ENCODE data around the gene SPATA9.

DNA sequence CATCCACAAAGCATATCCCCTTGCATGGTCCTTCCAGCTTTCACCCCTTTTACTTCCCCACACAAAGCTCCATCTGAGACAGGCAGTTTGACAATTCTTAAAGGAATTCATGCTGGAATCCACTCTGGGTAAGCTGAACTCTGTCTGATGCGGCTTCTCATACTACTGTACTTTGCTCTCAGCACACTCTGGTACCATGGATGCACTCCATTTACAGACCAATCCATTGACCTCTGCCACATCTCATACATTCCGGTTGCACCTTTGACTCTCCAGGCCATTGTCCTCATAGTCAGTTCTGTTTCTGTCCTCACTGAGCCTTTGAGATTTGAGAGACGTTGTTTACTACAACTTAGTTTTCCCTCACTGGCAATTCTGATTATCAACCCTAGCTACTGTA, 12.2 kb downstream of the SPATA9 start:
- TF ChIP-seq SUZ12 (IDR thresholded peaks at IDR 0.05; ENCODE audit: low read depth, low read length) (no peak), EZH2 (conservative IDR thresholded peaks at IDR 0.05; ENCODE audit: low read depth, low read length) (no peak), EP300 (IDR thresholded peaks at IDR 0.05; ENCODE audit: low read depth in 2 of 2, low read length in 2 of 2) (peak in 1 of 2 experiments; percentile 13; a peak in 1 of 4 replicates), EP300 (CRISPR knock-in tag; IDR thresholded peaks at IDR 0.05; ENCODE audit: borderline replicate concordance) (no peak)
- TF ChIP-seq, protein P1, sequence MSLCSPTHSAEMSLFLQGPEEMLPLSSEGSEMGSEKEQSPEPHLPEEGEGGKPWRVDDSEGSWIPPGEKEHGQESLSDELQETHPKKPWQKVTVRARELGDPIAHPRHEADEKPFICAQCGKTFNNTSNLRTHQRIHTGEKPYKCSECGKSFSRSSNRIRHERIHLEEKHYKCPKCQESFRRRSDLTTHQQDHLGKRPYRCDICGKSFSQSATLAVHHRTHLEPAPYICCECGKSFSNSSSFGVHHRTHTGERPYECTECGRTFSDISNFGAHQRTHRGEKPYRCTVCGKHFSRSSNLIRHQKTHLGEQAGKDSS (CRISPR knock-in tag; IDR thresholded peaks at IDR 0.05; ENCODE audit: borderline replicate concordance, low read depth) = no peak
